HuH-7.5 (cell line): ENCODE data around the gene BRIP1.
"Not testable (repeated sequence)": the region's sequence is repeated elsewhere in the genome, so short reads cannot be mapped to it uniquely, and the experiment has no call there.

Source experiments
- DNase-seq: peaks from one replicate; pipeline ENCODE4 v3.0.0; 2011; ENCODE audit warnings: low spot score

The BRIP1 gene

DNA sequence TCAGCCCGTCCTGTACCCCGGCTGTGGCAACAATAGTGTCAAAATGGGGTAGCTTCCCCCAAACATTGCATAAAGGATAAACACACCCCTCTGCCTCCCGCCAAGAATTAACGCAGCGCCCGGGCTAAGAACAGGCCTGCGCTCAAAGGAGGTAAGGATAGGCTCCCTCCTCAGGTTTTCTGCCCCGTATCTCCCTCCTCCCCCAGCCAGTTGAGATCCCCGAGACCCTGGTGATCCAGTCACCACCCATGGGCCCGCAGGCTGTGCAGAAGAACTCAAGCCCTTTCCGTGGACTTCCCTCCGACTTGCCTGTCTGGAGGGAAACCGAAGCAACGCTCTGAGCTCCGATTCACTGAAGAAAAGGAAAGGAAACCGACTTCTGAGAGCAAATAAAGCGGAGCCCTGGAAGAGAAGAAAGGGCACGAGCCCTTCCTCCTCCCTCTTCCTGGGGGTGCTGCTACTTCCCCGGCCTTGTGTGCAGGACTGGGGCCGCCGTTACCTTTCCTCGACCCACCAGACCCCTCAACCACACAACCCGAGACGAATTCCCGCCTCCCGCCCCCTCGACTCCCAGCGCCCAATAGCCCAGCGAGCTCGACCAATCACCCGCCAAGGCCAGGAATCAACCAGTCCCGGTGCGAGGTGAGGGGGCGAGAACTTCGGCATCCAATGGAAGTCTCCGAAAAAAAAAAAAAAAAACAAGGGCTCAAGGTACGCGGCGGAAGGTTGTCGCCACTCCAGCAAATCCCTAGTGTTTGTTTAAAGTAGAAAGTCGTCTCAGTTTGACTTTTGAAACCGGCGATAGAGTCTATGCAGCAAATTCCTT lies at the start of gene BRIP1:
Gene BRIP1 (minus strand): TSS at position 554 of the 826 bp plus-strand sequence. CDS start 1,989 bp downstream, outside the sequence.
- peak; percentile 100 for DNase-seq

DNA sequence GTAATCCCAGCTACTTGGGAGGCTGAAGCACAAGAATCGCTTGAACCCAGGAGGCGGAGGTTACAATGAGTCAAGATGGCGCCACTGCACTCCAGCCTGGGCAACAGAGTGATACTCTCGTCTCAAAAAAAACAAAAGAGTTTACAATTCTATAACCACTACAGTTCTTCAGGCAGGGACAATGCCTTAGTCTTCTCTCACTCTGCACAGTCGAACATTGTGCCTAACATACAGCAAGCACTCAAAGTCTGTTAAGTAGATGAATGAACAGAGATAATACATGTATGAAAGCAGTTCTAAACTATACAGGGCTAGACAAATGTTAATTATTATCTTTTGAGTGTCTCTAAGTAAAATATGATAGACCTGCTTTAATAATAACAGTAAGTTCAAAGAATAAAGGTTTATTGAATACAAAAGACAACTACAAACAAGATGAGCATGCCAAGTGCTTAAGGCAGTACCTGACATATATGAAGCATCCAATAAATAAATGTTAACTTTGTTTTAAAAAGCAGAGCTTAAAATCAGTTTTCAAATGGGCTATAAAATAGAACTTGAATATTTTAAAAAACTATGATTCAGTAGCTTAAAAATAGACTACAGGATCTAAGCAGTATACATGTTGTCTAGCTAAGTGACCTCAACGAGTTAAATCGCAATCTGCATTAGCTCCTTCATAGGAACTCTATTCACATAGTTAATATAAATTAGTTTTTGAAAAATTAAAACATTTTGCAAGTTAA lies 45.1 kb upstream of the BRIP1 start:
- DNase-seq = no peak

DNA sequence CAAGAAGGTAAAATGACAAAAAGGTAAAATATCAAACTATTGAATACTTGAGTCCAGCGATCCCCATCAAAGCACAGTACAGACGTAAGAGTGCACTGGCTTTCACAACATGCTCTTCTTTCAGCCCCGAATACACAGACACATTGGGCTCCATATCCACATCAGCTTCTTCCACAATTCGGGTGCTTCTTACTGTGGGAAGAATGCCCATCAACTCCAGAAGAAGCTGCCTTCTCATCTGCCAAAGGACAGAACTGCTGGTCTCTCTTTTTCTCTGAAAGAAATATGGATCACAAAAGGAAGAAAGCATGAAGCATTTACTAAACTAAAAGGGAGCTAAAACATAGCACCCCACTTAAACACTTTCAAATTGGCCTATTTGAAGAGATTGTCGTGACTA lies 44.0 kb upstream of the BRIP1 start:
- DNase-seq = no peak

DNA sequence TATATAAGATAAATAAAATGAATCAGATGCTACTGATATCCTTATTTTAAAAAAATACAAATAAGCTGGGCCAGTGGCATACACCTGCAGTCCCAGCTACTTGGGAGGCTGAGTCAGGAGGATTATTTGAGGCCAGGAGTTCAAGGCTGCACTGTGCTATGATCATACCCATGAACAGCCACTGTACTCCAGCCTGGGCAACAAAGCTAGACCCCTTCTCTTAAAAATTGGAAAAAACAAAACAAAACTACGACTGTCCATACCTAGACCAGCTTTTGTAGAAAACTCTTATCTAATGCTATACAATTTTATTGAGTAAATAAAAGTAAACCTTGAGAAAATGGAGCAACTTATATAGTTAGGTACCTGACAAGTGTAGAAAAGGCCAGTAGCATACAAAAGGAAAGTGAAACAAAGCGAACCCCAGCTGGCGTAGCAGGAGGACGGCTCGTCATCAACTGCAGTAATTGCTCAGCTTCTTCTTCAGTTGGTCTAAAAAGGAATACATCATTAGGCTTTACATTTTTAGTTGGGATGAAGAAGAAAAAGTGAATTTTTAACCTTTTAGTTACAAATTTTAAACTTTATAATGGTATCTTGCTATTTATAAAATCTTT lies 40.9 kb upstream of the BRIP1 start:
- no peak for DNase-seq

DNA sequence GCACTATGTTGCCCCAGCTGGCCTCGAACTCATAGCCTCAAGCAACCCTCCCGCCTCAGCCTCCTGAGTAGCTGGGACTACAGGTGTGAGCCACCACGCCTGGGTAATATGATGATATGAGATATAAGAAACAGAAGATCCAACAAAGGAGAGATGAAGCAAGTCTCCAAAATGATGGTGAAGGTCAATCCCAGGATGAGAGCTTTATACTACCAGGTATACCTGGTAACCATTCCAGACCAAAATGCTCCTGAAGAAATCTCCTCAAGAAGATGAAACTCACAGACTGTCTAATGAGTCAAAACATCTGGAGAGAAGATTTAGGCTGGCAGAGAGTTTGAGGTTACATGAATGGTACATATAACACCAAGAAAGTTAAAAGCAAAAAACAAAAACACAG lies 39.9 kb upstream of the BRIP1 start:
- DNase-seq = no peak

DNA sequence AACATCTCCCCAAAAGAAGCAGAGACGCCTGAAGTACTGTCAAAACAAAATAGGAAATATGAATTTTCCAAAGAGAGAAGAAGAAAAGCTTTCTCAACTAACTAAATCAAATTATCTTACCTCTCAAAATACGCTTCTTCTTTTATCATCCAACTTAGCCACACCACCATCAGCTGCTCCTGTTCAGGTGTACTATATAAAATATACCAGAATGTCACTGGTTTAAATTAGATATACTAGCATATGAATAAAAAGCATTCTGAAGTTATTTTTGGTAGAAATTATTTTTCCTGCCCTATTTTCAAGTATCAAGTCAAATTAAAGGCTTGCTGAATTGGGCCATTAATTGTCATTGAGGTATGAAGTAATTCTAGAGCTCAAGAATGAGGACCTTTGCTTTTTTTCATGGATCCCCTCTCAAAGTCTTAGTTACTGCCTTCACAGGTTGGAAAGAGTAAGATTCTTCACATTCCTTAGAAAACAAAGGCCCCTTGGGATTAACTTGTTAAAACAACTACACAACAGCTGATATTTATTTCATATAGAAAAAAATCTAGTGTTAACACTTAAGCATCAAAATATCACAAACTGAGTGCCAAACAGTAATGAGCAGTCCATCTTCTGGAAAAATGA lies 34.3 kb upstream of the BRIP1 start:
- peak; percentile 9 for DNase-seq

DNA sequence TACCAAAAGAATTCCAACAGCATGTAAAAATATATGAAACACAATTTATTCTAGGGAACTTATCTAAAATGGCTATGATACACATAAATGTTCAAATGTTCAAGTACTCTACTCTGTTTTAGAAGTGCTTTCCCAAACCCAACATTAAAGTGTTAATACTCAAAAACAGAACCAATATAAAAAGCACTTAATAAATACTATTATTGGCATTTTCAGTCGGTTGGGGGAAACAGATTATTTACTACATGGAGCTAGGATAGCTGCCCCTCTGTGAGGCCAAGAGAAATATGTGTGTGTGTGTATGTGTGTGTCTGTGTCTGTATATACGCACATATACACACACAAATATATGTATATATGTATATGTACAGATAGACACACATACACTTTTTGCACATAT lies 32.1 kb upstream of the BRIP1 start:
- no peak for DNase-seq

DNA sequence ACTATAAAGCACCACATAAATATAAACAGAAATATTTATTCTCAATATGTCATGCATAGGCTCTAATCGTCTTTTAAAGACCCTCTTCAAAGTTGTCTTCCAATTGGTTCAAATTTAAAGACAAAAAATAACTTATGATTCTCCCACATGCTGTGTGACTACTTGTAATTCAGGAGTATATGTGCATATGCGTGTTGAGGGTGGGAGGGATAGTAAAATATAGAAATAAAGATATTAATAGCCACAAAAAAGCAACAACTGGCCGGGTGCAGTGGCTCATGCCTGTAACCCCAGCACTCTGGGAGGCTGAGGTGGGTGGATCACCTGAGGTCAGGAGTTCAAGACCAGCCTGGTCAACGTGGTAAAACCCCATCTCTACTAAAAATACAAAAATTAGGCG lies 31.0 kb upstream of the BRIP1 start:
- not testable (repeated sequence) for DNase-seq

DNA sequence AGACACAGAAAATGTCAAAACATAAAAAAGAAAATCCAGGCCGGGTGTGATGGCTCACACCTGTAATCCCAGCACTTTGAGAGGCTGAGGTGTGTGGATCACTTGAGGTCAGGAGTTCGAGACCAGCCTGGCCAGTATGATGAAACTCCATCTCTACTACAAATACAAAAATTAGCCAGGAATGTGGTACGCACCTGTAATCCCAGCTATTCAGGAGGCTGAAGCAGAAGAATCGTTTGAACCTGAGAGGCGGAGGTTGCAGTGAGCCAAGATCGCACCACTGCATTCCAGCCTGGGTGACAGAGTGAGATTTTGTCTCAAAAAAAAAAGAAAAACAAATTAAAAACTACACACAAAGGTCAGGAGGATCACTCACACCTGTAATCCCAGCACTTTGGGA lies 24.4 kb upstream of the BRIP1 start:
- not testable (repeated sequence) for DNase-seq

DNA sequence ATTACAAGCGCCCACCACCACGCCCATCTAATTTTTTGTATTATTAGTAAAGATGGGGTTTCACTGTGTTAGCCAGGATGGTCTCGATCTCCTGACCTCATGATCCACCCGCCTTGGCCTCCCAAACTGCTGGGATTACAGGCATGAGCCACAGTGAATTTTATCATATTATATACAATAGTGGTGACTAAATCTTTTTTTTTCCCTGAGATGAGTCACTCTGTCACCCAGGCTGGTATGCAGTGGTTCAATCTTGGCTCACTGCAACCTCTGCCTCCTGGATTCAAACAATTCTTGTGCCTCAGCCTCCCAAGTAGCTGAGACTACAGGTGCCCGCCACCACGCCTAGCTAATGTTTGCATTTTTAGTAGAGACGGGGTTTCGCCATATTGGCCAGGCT lies 22.5 kb upstream of the BRIP1 start:
- DNase-seq = not testable (repeated sequence)

DNA sequence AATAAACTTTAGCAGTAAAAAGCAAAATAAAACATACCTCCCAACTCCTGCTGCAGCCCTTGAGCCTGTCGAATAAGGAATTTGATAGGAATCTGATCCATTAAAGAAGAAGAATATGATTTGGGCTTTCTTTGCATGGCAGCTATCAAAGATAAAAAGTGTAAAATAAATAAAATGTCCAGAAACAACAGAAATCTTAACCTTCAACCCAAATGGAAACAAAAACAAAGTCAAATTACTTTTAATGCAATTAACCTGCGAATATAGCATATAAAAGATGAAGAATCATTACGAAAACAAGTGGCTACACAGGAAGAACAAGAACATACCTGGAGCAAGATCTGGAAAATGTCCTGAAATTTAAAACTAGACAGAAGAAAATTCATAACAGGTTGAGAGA lies 21.5 kb upstream of the BRIP1 start:
- no peak for DNase-seq

DNA sequence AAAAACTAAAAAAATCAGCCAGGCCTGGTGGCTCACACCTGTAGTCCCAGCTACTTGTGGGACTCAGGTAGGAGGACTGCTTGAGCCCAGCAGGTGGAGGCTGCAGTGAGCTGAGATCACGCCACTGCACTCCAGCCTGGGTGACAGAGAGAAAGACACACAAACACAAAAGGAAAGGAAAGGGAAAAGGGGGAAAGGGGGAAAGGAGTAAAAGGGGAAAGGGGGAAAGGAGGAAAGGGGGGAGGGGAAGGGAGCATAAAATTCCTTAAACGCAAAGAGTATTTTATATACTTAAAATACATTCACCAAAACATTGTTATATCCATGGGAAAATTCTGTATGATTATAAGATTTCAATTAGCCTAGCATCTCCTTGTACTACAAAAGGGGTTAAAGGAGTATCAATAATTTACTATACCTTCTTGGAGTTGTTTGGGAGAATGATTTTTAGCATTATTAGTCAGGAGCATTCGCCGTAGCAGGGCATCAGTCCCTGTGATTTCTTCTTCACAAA lies 17.3 kb upstream of the BRIP1 start:
- DNase-seq = no peak

DNA sequence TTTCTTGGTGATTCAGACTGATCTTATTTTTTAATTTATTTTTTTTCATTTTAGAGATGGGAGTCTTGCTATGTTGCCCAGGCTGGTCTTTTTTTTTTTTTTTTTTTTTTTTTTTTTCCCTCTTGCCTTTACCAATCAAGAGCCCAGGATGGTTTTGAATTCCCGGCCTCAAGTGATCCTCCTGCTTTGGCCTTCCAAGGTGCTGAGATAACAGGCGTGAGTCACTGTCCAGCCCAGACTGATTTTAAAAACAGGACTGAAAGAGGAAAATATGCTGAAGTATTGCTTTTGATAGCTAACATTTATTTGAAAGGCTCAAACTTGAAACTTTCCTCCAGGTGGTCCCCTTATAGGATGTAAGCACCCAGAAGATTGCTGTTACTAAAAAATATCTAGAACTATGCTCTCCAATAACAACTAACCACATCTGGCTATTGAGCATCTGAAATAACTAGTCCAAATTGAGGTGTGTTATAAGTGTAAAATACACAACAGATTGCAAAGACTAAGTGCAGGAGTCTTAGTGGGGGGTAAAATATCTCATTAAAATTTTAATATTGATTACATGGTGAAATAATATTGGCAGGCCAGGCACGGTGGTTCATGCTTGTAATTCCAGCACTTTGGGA lies 15.8 kb upstream of the BRIP1 start:
- no peak for DNase-seq

DNA sequence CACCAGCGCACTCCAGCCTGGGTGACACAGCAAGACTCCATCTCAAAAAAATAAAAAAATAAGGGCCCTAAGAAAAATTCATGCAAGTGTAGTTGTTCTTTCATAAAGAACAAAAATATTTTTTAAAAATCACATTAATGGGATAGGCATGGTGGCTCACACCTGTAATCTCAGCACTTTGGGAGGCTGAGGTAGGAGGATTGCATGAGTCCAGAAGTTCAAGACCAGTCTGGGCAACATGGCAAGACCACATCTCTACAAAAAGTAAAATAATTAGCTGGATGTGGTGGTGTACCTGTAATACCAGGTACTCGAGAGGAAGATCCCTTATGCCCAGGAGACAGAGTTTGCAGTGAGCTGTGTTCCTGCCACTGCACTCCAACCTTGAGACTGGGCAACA lies 15.2 kb upstream of the BRIP1 start:
- DNase-seq = no peak

DNA sequence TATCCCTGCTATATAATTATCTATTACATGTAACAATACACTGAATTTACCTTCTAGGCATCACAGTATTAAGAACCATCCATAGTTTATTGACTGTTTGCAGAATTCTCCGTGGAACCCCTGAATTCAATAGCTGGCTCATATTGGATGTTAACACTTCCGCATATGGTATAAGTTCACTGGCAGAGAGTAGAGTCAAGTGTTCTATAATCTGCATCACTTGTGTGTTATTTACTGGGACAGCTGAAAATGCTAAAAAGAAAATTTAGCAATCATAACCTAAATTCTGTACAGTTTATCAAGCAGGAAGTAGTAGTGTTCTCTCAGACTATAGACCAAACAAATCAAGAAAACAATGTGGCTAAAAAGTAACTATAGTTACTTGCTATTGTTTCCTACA lies 14.5 kb upstream of the BRIP1 start:
- DNase-seq = no peak

DNA sequence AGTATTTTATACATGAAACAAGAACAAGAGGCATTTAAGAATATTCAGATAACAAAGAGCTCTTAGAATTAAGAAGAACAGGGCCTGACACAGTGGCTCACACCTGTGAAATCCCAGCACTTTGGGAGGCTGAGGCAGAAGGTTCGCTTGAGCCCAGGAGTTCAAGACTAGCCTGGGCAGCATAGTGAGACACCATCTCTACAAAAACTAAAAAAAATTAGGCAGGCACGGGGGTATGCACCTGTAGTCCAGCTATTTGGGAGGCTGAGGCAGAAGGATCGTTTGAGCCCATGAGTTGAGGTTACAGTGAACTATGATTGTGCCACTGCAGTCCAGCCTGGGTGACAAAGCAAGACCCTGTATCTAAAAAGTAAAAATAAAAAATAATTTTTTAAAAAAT lies 12.5 kb upstream of the BRIP1 start:
- no peak for DNase-seq

DNA sequence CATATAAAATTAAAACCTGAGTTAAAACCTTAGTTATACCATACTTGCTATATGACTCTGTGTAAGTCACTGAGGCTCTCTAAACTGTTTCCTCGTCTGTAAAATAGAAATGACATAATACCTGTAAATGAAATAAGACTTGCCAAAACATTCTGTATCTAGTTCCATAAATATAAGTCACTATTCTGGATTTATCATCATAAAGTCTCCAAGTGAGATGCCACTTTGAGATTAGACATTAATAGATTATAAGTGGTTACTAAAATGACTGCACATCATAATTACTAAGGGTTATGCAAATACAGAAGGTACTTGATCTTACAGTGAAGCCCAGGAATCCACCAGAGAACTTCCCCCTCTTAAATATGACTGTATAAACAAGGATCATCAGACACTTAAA lies 12.0 kb upstream of the BRIP1 start:
- no peak for DNase-seq

DNA sequence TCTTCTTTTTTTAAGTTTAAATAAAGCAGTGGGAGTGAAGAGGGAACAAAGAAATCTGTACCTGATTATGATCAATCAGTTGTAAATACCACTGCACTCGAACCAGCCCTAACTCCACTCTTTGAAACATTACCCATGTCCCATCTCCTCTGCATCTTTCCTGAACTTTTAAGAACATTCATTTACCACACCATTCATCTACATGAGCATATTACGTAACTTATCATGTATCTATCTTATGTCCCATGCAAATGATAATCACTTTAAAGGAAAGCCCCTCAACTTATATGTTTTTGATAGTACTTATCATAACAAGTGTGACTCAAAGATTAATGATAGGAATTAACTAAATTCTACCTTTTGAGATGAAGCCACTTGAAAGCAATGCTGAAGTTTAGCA lies 10.7 kb upstream of the BRIP1 start:
- DNase-seq = no peak

DNA sequence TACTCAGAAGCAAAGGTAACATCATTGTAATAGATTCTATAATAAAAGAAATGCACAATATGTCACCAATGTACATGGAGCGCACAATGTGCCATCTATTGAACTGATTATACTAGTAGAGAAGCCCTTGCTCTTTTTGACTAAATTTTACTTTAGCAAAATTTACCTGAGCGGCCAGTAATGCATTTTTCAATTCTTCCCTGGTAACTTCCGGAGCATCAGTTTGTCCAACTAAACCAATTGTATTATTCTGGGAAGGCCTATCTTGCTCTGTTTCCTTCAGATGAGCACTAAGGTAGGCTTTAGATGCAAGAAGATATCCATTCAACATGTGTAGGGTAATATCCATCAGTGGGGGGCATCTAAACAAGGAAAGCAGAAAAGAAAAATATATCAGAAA lies 8.8 kb upstream of the BRIP1 start:
- DNase-seq = no peak

DNA sequence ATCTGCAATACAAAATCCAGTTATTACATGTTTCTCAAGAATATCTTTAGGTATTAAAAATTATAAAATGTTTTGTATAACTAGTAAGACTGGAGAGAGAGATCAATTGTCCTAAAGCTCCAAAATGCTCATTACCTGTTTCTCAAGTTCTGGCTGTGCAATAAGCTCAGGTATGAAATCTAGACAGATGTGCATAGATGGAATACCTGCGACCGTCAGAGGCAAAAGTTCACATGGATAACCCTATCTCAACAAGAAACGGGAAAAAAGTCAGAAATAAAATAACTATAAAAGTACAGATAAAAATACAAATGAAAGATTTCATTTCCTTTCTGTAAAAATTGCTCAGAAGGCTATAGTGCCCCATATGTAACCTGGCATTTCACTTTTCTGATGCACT lies 5.8 kb upstream of the BRIP1 start:
- DNase-seq = no peak

DNA sequence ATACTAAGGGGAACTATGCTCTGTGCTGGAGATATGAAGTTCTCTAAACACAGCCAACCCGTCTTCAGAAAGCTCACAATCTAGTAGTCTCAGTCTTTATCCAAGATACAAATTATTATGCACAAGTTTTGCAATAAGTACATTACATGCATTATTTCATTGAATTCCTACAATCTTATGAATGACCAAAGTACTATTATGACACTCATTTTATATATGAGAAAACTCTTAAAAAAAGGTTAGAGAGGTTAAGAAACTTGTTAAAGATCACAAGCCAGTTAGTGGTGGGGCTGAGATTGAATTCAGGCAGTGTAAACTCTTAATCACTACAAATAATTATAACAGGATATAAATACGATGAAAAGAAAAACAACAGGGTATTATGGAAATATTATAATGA lies 4.7 kb upstream of the BRIP1 start:
- DNase-seq = no peak

DNA sequence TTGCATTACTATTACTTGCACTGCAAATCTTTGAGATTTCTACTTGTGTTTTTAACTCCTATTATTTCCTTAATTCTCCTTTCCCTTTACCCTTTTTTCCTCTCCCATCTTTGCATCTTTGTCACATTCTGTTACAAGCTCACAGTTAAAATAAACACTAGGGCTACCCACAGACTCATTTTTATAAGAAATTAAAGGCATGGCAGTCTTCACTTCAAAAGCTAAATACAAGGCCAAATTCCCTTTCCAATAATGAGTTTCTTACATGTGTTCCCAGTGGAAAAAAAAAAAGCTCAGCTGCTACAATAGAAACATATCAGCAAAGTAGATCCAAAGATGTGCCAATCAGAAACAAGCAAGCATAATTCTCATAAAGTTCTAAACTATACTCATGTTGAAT lies 3.7 kb upstream of the BRIP1 start:
- DNase-seq = no peak
